H9 (cell line): ENCODE measurements around the gene DUT. TPM values are rescaled to one million over a fixed set of nuclear protein-coding genes. Genes with fewer than 3 reads are reported as not detected.

ENCODE experiments used
- DNase-seq: peaks from one replicate; pipeline ENCODE4 v3.0.0-alpha.2; 2017
- H2AFZ ChIP-seq: one replicate; pipeline ENCODE4 v1.6.1; 2013; ENCODE audit warnings: mild to moderate bottlenecking, low read length, control low read depth, moderate library complexity
- H2AK5ac ChIP-seq: 2 replicates; pipeline ENCODE4 v1.6.1; 2013; ENCODE audit warnings: low read length, control low read depth, mixed read lengths; ENCODE audit not compliant: insufficient read length
- H2BK120ac ChIP-seq: one replicate; pipeline ENCODE4 v1.6.1; 2013; ENCODE audit warnings: low read depth, mild to moderate bottlenecking, low read length, control low read depth, inconsistent platforms; ENCODE audit not compliant: poor library complexity, severe bottlenecking
- H2BK12ac ChIP-seq: 2 replicates; pipeline ENCODE4 v1.6.1; 2013; ENCODE audit warnings: low read length, control low read depth, mixed read lengths, low read depth; ENCODE audit not compliant: insufficient read length
- H2BK15ac ChIP-seq: 2 replicates; pipeline ENCODE4 v1.6.1; 2013; ENCODE audit warnings: low read depth, low read length, control low read depth
- H2BK20ac ChIP-seq: one replicate; pipeline ENCODE4 v1.6.1; 2013; ENCODE audit warnings: low read depth, mild to moderate bottlenecking, low read length, control low read depth, inconsistent platforms; ENCODE audit not compliant: poor library complexity, severe bottlenecking
- H2BK5ac ChIP-seq: 2 replicates; pipeline ENCODE4 v1.6.1; 2013; ENCODE audit warnings: low read length, control low read depth, mixed read lengths; ENCODE audit not compliant: insufficient read length
- H3K14ac ChIP-seq: 2 replicates; pipeline ENCODE4 v1.6.1; 2013; ENCODE audit warnings: low read length, control low read depth; ENCODE audit not compliant: insufficient read depth
- H3K18ac ChIP-seq: 2 replicates; pipeline ENCODE4 v1.6.1; 2013; ENCODE audit warnings: low read depth, mild to moderate bottlenecking, mixed read lengths, low read length, control low read depth; ENCODE audit not compliant: insufficient read length
- H3K23ac ChIP-seq: 2 replicates; pipeline ENCODE4 v1.6.1; 2013; ENCODE audit warnings: low read length, control low read depth, mixed read lengths, low read depth; ENCODE audit not compliant: insufficient read length
- H3K23me2 ChIP-seq: 2 replicates; pipeline ENCODE4 v1.6.1; 2013; ENCODE audit warnings: low read depth, mild to moderate bottlenecking, mixed read lengths, low read length, control low read depth; ENCODE audit not compliant: insufficient read length, poor library complexity, severe bottlenecking
- H3K27ac ChIP-seq: 2 replicates; pipeline ENCODE4 v1.5.1; 2013; ENCODE audit warnings: low read length, control low read depth, mixed read lengths, low read depth; ENCODE audit not compliant: insufficient read length
- H3K27me3 ChIP-seq: 2 replicates; pipeline ENCODE4 v1.6.1; 2013; ENCODE audit warnings: low read length, control low read depth, inconsistent platforms; ENCODE audit not compliant: insufficient read depth
- H3K4ac ChIP-seq: 2 replicates; pipeline ENCODE4 v1.6.1; 2013; ENCODE audit warnings: low read depth, mild to moderate bottlenecking, control low read depth, inconsistent platforms, low read length, moderate library complexity
- H3K4me1 ChIP-seq: 2 replicates; pipeline ENCODE4 v1.6.1; 2013; ENCODE audit warnings: low read length, control low read depth, inconsistent platforms; ENCODE audit not compliant: insufficient read depth
- H3K4me2 ChIP-seq: 2 replicates; pipeline ENCODE4 v1.6.1; 2013; ENCODE audit warnings: low read length, control low read depth, mixed read lengths; ENCODE audit not compliant: insufficient read length, insufficient read depth
- H3K56ac ChIP-seq: 2 replicates; pipeline ENCODE4 v1.6.1; 2013; ENCODE audit warnings: low read depth, mild to moderate bottlenecking, mixed read lengths, low read length, control low read depth; ENCODE audit not compliant: insufficient read length
- H3K79me1 ChIP-seq: 2 replicates; pipeline ENCODE4 v1.6.1; 2013; ENCODE audit warnings: low read depth, mild to moderate bottlenecking, moderate library complexity, low read length, control low read depth, inconsistent platforms; ENCODE audit not compliant: insufficient read depth, poor library complexity, severe bottlenecking
- H3K79me2 ChIP-seq: 2 replicates; pipeline ENCODE4 v1.6.1; 2013; ENCODE audit warnings: low read length, control low read depth, inconsistent platforms; ENCODE audit not compliant: insufficient read depth
- H3K9ac ChIP-seq: 2 replicates; pipeline ENCODE4 v1.6.1; 2013; ENCODE audit warnings: low read length, control low read depth, mixed read lengths; ENCODE audit not compliant: insufficient read length; ENCODE audit errors: extremely low read depth
- H3K9me3 ChIP-seq: one replicate; pipeline ENCODE4 v1.6.1; 2013; ENCODE audit warnings: low read depth, low read length, inconsistent platforms; ENCODE audit not compliant: control insufficient read depth
- H3T11ph ChIP-seq: one replicate; pipeline ENCODE4 v1.6.1; 2013; ENCODE audit warnings: mild to moderate bottlenecking, low read length, control low read depth, inconsistent platforms
- H4K20me1 ChIP-seq: one replicate; pipeline ENCODE4 v1.6.1; 2013; ENCODE audit not compliant: control insufficient read depth, insufficient read length, insufficient read depth
- H4K5ac ChIP-seq: 2 replicates; pipeline ENCODE4 v1.6.1; 2013; ENCODE audit warnings: low read depth, mild to moderate bottlenecking, mixed read lengths, low read length, control low read depth; ENCODE audit not compliant: insufficient read length
- H4K8ac ChIP-seq: replicated peaks from 2 replicates; pipeline ENCODE4 v1.6.1; 2013; ENCODE audit warnings: low read length, control low read depth, mixed read lengths, low read depth; ENCODE audit not compliant: insufficient read length
- H4K91ac ChIP-seq: 2 replicates; pipeline ENCODE4 v1.6.1; 2013; ENCODE audit warnings: low read depth, mild to moderate bottlenecking, moderate library complexity, mixed read lengths, low read length, control low read depth; ENCODE audit not compliant: insufficient read length
- H3K27ac Mint-ChIP-seq, 3 experiments: 2 replicates in 2 of 3; 3 replicates in 1 of 3; pipeline ENCODE4 v1.8.0; 2020 to 2021; ENCODE audit warnings: mixed read lengths in 3 of 3, mild to moderate bottlenecking in 1 of 3, moderate library complexity in 1 of 3
- H3K27me3 Mint-ChIP-seq: 2 replicates; pipeline ENCODE4 v1.8.0; 2021; ENCODE audit warnings: low read depth, mild to moderate bottlenecking, moderate library complexity, mixed read lengths
- H3K36me3 Mint-ChIP-seq, 3 experiments: 2 replicates in 2 of 3; 3 replicates in 1 of 3; pipeline ENCODE4 v1.8.0; 2020 to 2021; ENCODE audit warnings: low read depth in 3 of 3, mixed read lengths in 3 of 3; ENCODE audit not compliant: insufficient read depth in 1 of 3
- H3K4me1 Mint-ChIP-seq, 2 experiments: 2 replicates each; pipeline ENCODE4 v1.8.0; 2020; ENCODE audit warnings: mixed read lengths in 2 of 2
- H3K4me3 Mint-ChIP-seq, 2 experiments: 2 replicates in 1 of 2; 3 replicates in 1 of 2; pipeline ENCODE4 v1.8.0; 2020 to 2021; ENCODE audit warnings: mild to moderate bottlenecking in 2 of 2, mixed read lengths in 2 of 2, moderate library complexity in 1 of 2
- H3K9me3 Mint-ChIP-seq, 2 experiments: 2 replicates in 1 of 2; 3 replicates in 1 of 2; pipeline ENCODE4 v1.8.0; 2020; ENCODE audit warnings: mild to moderate bottlenecking in 2 of 2, mixed read lengths in 2 of 2, moderate library complexity in 1 of 2
- WGBS: extraction: QIAGEN DNeasy Blood & Tissue Kit; methylation state at CpG from one replicate; pipeline ENCODE4 v1.1.7; 2013; ENCODE audit warnings: missing lambda C conversion rate, low lambda C conversion rate, mixed read lengths; ENCODE audit not compliant: insufficient read length; ENCODE audit errors: extremely low coverage; 5-methylcytosine and 5-hydroxymethylcytosine counted together
- total RNA-seq: library from RNA; stranded (reverse); gene quantifications from 2 replicates; pipeline ENCODE4 v1.2.1, GENCODE V29; 2021
- TF ChIP-seq, protein P1 (sequence below): fragments of 200-600 bp; sonication (generic); conservative IDR thresholded peaks from 3 replicates; pipeline ENCODE4 v1.8.0; 2021; ENCODE audit warnings: antibody characterized with exemption, mild to moderate bottlenecking

The DUT gene
- total RNA-seq, 1 experiment from 2014 or later = 137 TPM

DNA sequence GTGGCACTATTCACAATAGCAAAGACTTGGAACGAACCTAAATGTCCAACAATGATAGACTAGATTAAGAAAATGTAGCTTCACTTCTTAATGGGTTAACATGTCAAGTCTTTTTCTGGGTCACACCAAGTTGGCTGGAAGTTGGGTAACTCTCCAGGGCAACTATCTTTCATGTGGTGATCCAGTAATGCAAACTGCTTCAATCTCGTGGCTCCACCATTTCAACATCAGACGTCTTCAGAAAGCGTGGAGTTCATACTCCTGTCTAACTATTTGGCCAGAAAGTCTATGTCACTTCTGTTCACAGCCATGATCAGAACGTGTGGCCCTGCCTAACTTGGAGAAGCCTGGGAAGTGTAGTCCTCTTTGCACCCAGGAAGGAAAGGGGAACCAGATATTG, 32.2 kb downstream of the DUT start:
- Histone ChIP-seq H3K23me2 (no peaks in the 10 kb centered on the region), H3T11ph (no peak overlapping the region), H3K4me1 (no peaks in the 10 kb centered on the region), H3K4ac (no peak overlapping the region), H2BK5ac (no peak overlapping the region), H4K91ac (no peak overlapping the region), H2BK15ac (no peak overlapping the region), H2BK120ac (no peak overlapping the region), H3K27ac (no peak overlapping the region), H2BK12ac (no peak overlapping the region), H3K14ac (no peak overlapping the region), H3K23ac (no peak overlapping the region), H3K9ac (no peak overlapping the region), H2AFZ (no peak overlapping the region), H3K9me3 (no peaks in the 10 kb centered on the region), H4K20me1 (no peaks in the 10 kb centered on the region), H4K8ac (no peak overlapping the region), H3K18ac (no peak overlapping the region), H4K5ac (no peak overlapping the region), H3K79me2 (no peaks in the 10 kb centered on the region), H2BK20ac (no peak overlapping the region), H3K56ac (no peak overlapping the region), H3K27me3 (no peaks in the 10 kb centered on the region), H3K4me2 (no peak overlapping the region), H3K79me1 (no peaks in the 10 kb centered on the region), H2AK5ac (no peak overlapping the region)
- H3K4me3 Mint-ChIP-seq = no peak overlapping the region
- TF ChIP-seq, protein P1, sequence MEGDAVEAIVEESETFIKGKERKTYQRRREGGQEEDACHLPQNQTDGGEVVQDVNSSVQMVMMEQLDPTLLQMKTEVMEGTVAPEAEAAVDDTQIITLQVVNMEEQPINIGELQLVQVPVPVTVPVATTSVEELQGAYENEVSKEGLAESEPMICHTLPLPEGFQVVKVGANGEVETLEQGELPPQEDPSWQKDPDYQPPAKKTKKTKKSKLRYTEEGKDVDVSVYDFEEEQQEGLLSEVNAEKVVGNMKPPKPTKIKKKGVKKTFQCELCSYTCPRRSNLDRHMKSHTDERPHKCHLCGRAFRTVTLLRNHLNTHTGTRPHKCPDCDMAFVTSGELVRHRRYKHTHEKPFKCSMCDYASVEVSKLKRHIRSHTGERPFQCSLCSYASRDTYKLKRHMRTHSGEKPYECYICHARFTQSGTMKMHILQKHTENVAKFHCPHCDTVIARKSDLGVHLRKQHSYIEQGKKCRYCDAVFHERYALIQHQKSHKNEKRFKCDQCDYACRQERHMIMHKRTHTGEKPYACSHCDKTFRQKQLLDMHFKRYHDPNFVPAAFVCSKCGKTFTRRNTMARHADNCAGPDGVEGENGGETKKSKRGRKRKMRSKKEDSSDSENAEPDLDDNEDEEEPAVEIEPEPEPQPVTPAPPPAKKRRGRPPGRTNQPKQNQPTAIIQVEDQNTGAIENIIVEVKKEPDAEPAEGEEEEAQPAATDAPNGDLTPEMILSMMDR = no peak
- H3K27ac Mint-ChIP-seq = no peak overlapping the region
- WGBS = no CpG with 5 or more reads among the region's 5 CpGs
- peaks cover 6% of the 10 kb centered on the region in 2 experiments; a peak in 4 of 5 replicates for H3K9me3 Mint-ChIP-seq
- H3K36me3 Mint-ChIP-seq = peaks cover 0 to 5% (median 0%) of the 10 kb centered on the region in 3 experiments; a peak in 1 of 7 replicates
- no peak for DNase-seq
- peaks cover 5% of the 10 kb centered on the region in 2 experiments for H3K4me1 Mint-ChIP-seq
- H3K27me3 Mint-ChIP-seq = no peaks in the 10 kb centered on the region
